KG1 (cell line): ENCODE results near the gene LCE5A.
"Not testable (repeated sequence)": the region's sequence is repeated elsewhere in the genome, so short reads cannot be mapped to it uniquely, and the experiment has no call there.

Experiments
- DNase-seq: peaks from one replicate; lab custom pipeline; 2025; lab: John Stamatoyannopoulos, UW

LCE5A gene

GRCh38 chr1:152516082-152516481, 5.5 kb downstream of the LCE5A start:
- no peak for DNase-seq

- DNase-seq = no peak
Observed at GRCh38 chr1:152517237-152517811, 6.7 kb downstream of the LCE5A start.

- peak; percentile 63 for DNase-seq
Observed at GRCh38 chr1:152519851-152520250, 9.2 kb downstream of the LCE5A start.

- DNase-seq = no peak
Observed at GRCh38 chr1:152520561-152521090, 10.0 kb downstream of the LCE5A start.

GRCh38 chr1:152525080-152525641, 14.6 kb downstream of the LCE5A start:
- no peak for DNase-seq

GRCh38 chr1:152533327-152533938, 22.8 kb downstream of the LCE5A start:
- peak; percentile 50 for DNase-seq

GRCh38 chr1:152535774-152536173, 25.2 kb downstream of the LCE5A start:
- no peak for DNase-seq

GRCh38 chr1:152537496-152537895, 26.9 kb downstream of the LCE5A start:
- no peak for DNase-seq

GRCh38 chr1:152539901-152540300, 29.3 kb downstream of the LCE5A start:
- DNase-seq = no peak

- DNase-seq = no peak
Observed at GRCh38 chr1:152543820-152544219, 33.2 kb downstream of the LCE5A start.

- no peak for DNase-seq
Observed at GRCh38 chr1:152546704-152547103, 36.1 kb downstream of the LCE5A start.

- DNase-seq = not testable (repeated sequence)
Observed at GRCh38 chr1:152548358-152548757, 37.8 kb downstream of the LCE5A start.
